GM12875 (cell line): Measurements from ENCODE around the gene BAHD1.

Experiments
- H3K4me3 ChIP-seq: one replicate; pipeline ENCODE4 v1.5.1; 2011; ENCODE audit warnings: low read depth, low read length, control low read depth
- TF ChIP-seq, protein P1 (sequence below): IDR thresholded peaks from 2 replicates; pipeline ENCODE4 v1.5.1; 2011; ENCODE audit warnings: low read depth, mild to moderate bottlenecking, control low read depth, inconsistent platforms, low read length, moderate library complexity, borderline replicate concordance; ENCODE audit not compliant: insufficient read depth

Gene BAHD1

GRCh38 chr15:40470423-40471104 is 29.8 kb downstream of the BAHD1 start, which contains the start of gene CHST14:
Gene CHST14 (plus strand): TSS chr15:40470984. CDS start chr15:40471214, 230 bp downstream.
- H3K4me3 ChIP-seq = peak within 1 kb of the TSS; percentile 80
- TF ChIP-seq, protein P1, sequence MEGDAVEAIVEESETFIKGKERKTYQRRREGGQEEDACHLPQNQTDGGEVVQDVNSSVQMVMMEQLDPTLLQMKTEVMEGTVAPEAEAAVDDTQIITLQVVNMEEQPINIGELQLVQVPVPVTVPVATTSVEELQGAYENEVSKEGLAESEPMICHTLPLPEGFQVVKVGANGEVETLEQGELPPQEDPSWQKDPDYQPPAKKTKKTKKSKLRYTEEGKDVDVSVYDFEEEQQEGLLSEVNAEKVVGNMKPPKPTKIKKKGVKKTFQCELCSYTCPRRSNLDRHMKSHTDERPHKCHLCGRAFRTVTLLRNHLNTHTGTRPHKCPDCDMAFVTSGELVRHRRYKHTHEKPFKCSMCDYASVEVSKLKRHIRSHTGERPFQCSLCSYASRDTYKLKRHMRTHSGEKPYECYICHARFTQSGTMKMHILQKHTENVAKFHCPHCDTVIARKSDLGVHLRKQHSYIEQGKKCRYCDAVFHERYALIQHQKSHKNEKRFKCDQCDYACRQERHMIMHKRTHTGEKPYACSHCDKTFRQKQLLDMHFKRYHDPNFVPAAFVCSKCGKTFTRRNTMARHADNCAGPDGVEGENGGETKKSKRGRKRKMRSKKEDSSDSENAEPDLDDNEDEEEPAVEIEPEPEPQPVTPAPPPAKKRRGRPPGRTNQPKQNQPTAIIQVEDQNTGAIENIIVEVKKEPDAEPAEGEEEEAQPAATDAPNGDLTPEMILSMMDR = no peak

DNA sequence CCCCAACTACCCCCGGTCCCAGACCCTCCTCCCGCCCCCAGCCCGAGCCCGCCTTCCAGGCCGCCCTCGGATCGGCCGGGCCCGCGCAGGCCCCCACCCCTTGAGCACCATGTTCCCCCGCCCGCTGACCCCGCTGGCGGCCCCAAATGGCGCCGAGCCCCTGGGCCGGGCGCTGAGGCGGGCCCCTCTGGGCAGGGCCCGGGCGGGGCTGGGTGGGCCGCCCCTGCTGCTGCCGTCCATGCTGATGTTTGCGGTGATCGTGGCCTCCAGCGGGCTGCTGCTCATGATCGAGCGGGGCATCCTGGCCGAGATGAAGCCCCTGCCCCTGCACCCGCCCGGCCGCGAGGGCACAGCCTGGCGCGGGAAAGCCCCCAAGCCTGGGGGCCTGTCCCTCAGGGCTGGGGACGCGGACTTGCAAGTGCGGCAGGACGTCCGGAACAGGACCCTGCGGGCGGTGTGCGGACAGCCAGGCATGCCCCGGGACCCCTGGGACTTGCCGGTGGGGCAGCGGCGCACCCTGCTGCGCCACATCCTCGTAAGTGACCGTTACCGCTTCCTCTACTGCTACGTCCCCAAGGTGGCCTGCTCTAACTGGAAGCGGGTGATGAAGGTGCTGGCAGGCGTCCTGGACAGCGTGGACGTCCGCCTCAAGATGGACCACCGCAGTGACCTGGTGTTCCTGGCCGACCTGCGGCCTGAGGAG is 30.5 kb downstream of the BAHD1 start:
- H3K4me3 ChIP-seq = peak overlapping the region; percentile 80
- TF ChIP-seq, protein P1 = no peak

DNA sequence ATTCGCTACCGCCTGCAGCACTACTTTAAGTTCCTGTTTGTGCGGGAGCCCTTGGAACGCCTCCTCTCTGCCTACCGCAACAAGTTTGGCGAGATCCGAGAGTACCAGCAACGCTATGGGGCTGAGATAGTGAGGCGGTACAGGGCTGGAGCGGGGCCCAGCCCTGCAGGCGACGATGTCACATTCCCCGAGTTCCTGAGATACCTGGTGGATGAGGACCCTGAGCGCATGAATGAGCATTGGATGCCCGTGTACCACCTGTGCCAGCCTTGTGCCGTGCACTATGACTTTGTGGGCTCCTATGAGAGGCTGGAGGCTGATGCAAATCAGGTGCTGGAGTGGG is 31.0 kb downstream of the BAHD1 start:
- TF ChIP-seq, protein P1 = no peak
- peak overlapping the region; percentile 80 for H3K4me3 ChIP-seq

DNA sequence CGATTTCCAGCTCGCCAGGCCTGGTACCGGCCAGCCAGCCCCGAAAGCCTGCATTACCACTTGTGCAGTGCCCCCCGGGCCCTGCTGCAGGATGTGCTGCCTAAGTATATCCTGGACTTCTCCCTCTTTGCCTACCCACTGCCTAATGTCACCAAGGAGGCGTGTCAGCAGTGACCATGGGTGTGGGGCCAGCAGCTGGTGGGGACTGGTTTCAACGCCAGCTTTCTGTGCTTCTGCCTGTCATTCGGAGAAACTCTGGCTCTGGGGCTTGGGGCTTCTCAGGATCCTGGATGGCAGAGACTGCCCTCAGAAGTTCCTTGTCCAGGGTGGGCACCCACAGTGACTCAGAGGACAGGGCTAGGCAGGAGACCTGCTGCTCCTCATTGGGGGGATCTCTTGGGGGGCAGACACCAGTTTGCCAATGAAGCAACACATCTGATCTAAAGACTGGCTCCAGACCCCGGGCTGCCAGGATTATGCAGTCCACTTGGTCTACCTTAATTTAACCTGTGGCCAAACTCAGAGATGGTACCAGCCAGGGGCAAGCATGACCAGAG is 31.5 kb downstream of the BAHD1 start:
- TF ChIP-seq, protein P1 = no peak
- peak overlapping the region; percentile 80 for H3K4me3 ChIP-seq

DNA sequence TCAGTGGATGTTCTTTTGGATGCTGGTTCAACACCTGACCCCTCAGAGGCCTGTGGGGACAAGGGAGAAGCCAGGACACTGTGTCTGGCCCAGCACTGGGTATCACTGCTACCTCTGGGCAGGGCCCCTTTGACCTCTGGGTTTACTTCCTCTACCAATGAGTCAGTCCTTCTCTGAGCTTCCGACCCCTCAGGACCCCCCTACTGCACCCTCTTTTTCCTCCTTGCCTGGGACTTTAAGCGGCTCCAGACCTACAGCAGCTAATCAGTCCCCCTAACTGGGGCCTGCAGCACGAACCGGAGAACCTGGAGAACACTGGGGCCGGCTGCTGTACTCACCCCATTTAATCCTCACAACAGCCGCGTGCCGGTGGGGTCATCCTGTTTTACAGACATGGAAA is 33.8 kb downstream of the BAHD1 start:
- TF ChIP-seq, protein P1 = no peak

GRCh38 chr15:40477642-40478327 is 37.0 kb downstream of the BAHD1 start:
- H3K4me3 ChIP-seq = no peak overlapping the region
- TF ChIP-seq, protein P1 = no peak

More for the DNA sequence above, 33.8 kb downstream of the BAHD1 start:
- no peak overlapping the region for H3K4me3 ChIP-seq
